Breast epithelium (tissue), 4 donors: ENCODE measurements around the gene FECH. TPM values are rescaled to one million over a fixed set of nuclear protein-coding genes. Genes with fewer than 3 reads are reported as not detected.

ENCODE experiments used
- DNase-seq, 2 donors: peaks; one replicate each; pipeline ENCODE4 v3.0.0-alpha.2; 2019; ENCODE audit warnings: low spot score in 2 of 2
- H3K27ac ChIP-seq, 2 donors: fragments of 200-600 bp; sonication (generic) in 1 of 2; one replicate each; pipeline ENCODE4 v1.5.1; 2016 to 2019; ENCODE audit warnings: mild to moderate bottlenecking in 1 of 2
- H3K27me3 ChIP-seq, 2 donors: fragments of 200-600 bp; sonication (generic) in 1 of 2; one replicate each; pipeline versions ENCODE4 v1.5.1 to v1.6.0; 2017 to 2019; ENCODE audit warnings: control low read depth in 1 of 2, mild to moderate bottlenecking in 1 of 2
- H3K36me3 ChIP-seq: fragments of 200-600 bp; one replicate; pipeline ENCODE4 v1.5.1; 2019
- H3K4me1 ChIP-seq, 2 donors: fragments of 200-600 bp; sonication (generic); one replicate each; pipeline ENCODE4 v1.5.1; 2016 to 2019; ENCODE audit warnings: control low read depth in 1 of 2
- H3K4me3 ChIP-seq, 3 donors: fragments of 200-600 bp; sonication (generic); 1 replicate in 2 of 3; 2 replicates in 1 of 3; pipeline ENCODE4 v1.5.1; 2016 to 2019; ENCODE audit warnings: mild to moderate bottlenecking in 3 of 3, moderate library complexity in 2 of 3
- H3K9me3 ChIP-seq, 2 donors: fragments of 200-600 bp; sonication (generic) in 1 of 2; one replicate each; pipeline ENCODE4 v1.5.1; 2016 to 2019; ENCODE audit warnings: control low read depth in 1 of 2
- CTCF ChIP-seq, 3 donors: fragments of 450-650 bp; IDR thresholded peaks; one replicate each; pipeline ENCODE4 v1.5.1; 2016 to 2017; ENCODE audit warnings: antibody characterized with exemption in 3 of 3, mild to moderate bottlenecking in 3 of 3, moderate library complexity in 3 of 3
- POLR2A ChIP-seq: fragments of 450-650 bp; IDR thresholded peaks from one replicate; pipeline ENCODE4 v1.6.1; 2016; ENCODE audit warnings: antibody characterized with exemption, mild to moderate bottlenecking, moderate library complexity
- POLR2AphosphoS5 ChIP-seq, 3 donors: sonication (generic); formaldehyde crosslinking; IDR thresholded peaks; one replicate each; pipeline ENCODE4 v1.6.1; 2017; ENCODE audit warnings: antibody characterized with exemption in 3 of 3
- intact Hi-C: fragments of 100-400 bp; cut with DNase I; formaldehyde crosslinking; loops from one replicate; pipeline ENCODE4 v1.15.1; 2023; ENCODE audit warnings: low total_unique reads
- total RNA-seq, 3 donors: library from RNA; depleted of rRNA; stranded (reverse); fragments of >200 nt; gene quantifications; one replicate each; pipeline ENCODE4 v1.1.0, GENCODE V29; 2016

FECH gene, protein sequence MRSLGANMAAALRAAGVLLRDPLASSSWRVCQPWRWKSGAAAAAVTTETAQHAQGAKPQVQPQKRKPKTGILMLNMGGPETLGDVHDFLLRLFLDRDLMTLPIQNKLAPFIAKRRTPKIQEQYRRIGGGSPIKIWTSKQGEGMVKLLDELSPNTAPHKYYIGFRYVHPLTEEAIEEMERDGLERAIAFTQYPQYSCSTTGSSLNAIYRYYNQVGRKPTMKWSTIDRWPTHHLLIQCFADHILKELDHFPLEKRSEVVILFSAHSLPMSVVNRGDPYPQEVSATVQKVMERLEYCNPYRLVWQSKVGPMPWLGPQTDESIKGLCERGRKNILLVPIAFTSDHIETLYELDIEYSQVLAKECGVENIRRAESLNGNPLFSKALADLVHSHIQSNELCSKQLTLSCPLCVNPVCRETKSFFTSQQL
- total RNA-seq: 10 to 100 TPM; 31.1 to 40.2 (median 37.3) TPM

DNA sequence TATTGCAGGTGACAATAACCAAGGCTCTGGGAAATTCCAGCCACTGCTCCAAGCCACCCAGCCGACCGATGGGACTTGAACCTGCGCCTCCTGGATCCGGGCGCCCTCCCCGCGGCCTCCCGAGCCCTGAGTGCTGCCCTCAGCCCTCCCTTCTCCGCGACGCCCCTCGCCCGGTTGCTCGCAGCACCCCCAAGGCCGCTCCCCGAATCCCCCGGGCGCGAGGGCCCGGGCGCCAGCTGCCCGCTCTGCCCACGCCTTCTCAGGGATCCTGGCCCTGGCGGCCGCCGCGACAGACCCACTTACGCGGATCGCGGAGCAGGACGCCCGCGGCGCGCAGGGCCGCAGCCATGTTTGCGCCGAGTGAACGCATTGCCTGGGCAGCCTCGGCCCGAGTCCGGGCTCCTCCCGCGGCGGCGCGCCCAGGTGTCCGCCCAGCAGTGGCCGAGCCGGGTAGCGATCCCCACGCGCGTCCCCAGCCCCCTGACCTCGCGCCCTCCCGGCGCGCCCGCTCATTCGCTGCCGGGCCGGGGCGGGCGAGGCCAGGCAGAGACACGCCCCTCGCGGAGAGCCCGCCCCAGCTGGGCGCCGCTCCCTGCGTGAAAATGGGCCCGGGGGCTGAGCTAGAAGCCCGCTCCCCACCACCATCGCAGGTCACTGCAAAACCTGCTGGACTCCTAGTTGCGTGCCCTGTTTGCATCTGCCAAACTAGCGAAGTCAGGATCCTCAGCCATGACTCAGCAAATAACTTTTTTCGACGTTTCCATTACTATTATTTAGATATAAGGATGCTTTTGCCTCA lies at the start of gene FECH:
FECH (minus strand) TSS at position 452 of the 799 bp plus-strand sequence; CDS start at position 370, 82 bp downstream.
- intact Hi-C loops: no loop called here
- peak in 1 of 3 donors; percentile 28 for TF ChIP-seq CTCF (IDR thresholded peaks at IDR 0.05)
- peak; percentile 61 to 72 (median 69) for TF ChIP-seq POLR2AphosphoS5 (IDR thresholded peaks at IDR 0.05)
- no peak for TF ChIP-seq POLR2A

DNA sequence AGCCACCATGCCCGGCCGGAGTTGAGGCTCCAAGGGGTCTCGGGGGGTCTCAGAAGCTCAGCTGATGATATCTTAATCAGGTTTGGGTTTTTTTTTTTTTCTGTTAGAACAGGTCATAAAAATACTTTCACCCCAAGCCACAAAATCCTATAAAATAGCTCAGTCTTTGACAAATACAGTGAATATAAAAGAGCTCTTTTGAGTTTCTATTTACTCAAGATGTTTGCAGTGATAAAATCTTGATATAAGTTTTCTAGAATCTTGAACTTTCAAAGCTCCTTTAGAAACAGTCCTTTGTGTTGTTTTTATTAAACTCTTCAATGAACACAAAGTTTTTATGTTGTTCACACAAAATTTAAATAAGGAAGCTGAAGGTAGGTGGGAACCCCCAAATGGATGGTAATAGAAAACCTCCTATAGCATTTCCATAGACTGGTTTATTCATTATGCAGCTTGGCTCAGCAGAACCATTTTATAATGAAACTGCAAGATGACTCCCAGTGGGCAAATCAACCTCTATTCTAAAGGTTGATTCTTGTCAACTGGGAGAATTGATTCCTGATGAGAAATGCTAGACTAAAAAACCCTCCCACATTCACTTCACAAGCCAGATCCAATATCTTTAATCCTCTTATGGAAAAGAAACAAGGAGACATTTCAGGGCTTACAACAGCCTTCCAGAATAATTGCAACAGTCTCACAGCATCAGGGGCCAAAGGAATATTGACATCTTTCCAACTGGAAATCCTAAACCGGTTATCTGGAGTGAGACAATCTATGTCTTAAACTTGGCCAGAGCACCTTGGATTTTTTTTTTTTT lies 48.7 kb upstream of the FECH start:
- no peak for DNase-seq
- TF ChIP-seq CTCF (IDR thresholded peaks at IDR 0.05) (no peak), POLR2A (no peak), POLR2AphosphoS5 (IDR thresholded peaks at IDR 0.05) (no peak)
- Histone ChIP-seq H3K27ac (no peak overlapping the region), H3K9me3 (no peaks in the 10 kb centered on the region), H3K4me3 (no peak overlapping the region), H3K4me1 (no peaks in the 10 kb centered on the region), H3K36me3 (no peaks in the 10 kb centered on the region), H3K27me3 (no peaks in the 10 kb centered on the region)
- intact Hi-C loops: no loop called here

More for the DNA sequence above, at the start of gene FECH:
- H3K27ac ChIP-seq: peak within 1 kb of the TSS; percentile 91 to 93
- peak; percentile 52 to 74 for DNase-seq
- H3K9me3 ChIP-seq: no peaks in the 10 kb centered on the region
- H3K27me3 ChIP-seq: no peaks in the 10 kb centered on the region
- no peaks in the 10 kb centered on the region for H3K36me3 ChIP-seq
- H3K4me3 ChIP-seq: peak within 1 kb of the TSS; percentile 80 to 87 (median 86)
- peaks cover 0 to 10% of the 10 kb centered on the region in 2 donors for H3K4me1 ChIP-seq

GRCh38 chr18:57631697-57632096 lies 45.2 kb upstream of the FECH start:
- no peak overlapping the region for H3K4me3 ChIP-seq
- no peak for TF ChIP-seq CTCF (IDR thresholded peaks at IDR 0.05)
- TF ChIP-seq POLR2AphosphoS5 (IDR thresholded peaks at IDR 0.05): no peak
- no peak for TF ChIP-seq POLR2A
- no peaks in the 10 kb centered on the region for H3K9me3 ChIP-seq
- DNase-seq: no peak
- H3K36me3 ChIP-seq: no peaks in the 10 kb centered on the region
- H3K27ac ChIP-seq: no peak overlapping the region
- intact Hi-C loops: no loop called here
- no peaks in the 10 kb centered on the region for H3K4me1 ChIP-seq
- H3K27me3 ChIP-seq: no peaks in the 10 kb centered on the region

GRCh38 chr18:57630754-57631595 lies 44.5 kb upstream of the FECH start:
- intact Hi-C loops: no loop called here
- H3K36me3 ChIP-seq: no peaks in the 10 kb centered on the region
- H3K4me1 ChIP-seq: no peaks in the 10 kb centered on the region
- no peaks in the 10 kb centered on the region for H3K9me3 ChIP-seq
- DNase-seq: no peak
- H3K27me3 ChIP-seq: no peaks in the 10 kb centered on the region
- H3K27ac ChIP-seq: peak overlapping the region; percentile 77 to 85
- H3K4me3 ChIP-seq: peak overlapping the region; percentile 57 to 87 (median 71)
- TF ChIP-seq POLR2AphosphoS5 (IDR thresholded peaks at IDR 0.05): no peak
